WTC11 (cell line): ENCODE measurements around the gene MAGI2. TPM values are rescaled to one million over a fixed set of nuclear protein-coding genes. Genes with fewer than 3 reads are reported as not detected.

Experiments
- ATAC-seq: fragments of 200-7000 bp; cut with Tn5 transposase; 2 replicates; pipeline ENCODE4 v1.10.0; 2021; ENCODE audit warnings: mild to moderate bottlenecking, moderate library complexity
- CTCF ChIA-PET: fragments of 300-600 bp; sonication (Branson Sonifier 250); formaldehyde crosslinking; loops from one replicate; lab custom pipeline; 2021; ENCODE audit warnings: antibody characterized with exemption; lab: Charles Lee
- POLR2A ChIA-PET: fragments of 350-600 bp; sonication (Branson Sonifier 250); formaldehyde crosslinking; loops from one replicate; lab custom pipeline; 2021; ENCODE audit warnings: antibody characterized with exemption; lab: Charles Lee
- DNase-seq: peaks from one replicate; pipeline ENCODE4 v3.0.0; 2021; ENCODE audit warnings: low spot score
- H3K27ac Mint-ChIP-seq: 2 replicates; pipeline ENCODE4 v1.8.0; 2021; ENCODE audit warnings: mixed read lengths
- H3K27me3 Mint-ChIP-seq: 2 replicates; pipeline ENCODE4 v1.8.0; 2021; ENCODE audit warnings: low read depth, mild to moderate bottlenecking, moderate library complexity, mixed read lengths
- H3K36me3 Mint-ChIP-seq: 2 replicates; pipeline ENCODE4 v1.8.0; 2021; ENCODE audit warnings: mixed read lengths
- H3K4me1 Mint-ChIP-seq: 2 replicates; pipeline ENCODE4 v1.8.0; 2022; ENCODE audit warnings: mixed read lengths
- H3K4me3 Mint-ChIP-seq: 2 replicates; pipeline ENCODE4 v1.8.0; 2021; ENCODE audit warnings: mild to moderate bottlenecking, moderate library complexity, mixed read lengths
- H3K9me3 Mint-ChIP-seq: 2 replicates; pipeline ENCODE4 v1.8.0; 2021; ENCODE audit warnings: mixed read lengths
- FOXK1 ChIP-seq: sonication (generic); formaldehyde crosslinking; IDR thresholded peaks from 2 replicates; pipeline ENCODE4 v1.8.0; 2022; ENCODE audit warnings: mild to moderate bottlenecking, moderate library complexity, missing genetic modification reagents
- GRHL2 ChIP-seq: fragments of 250-450 bp; sonication (Bioruptor Pico); IDR thresholded peaks from 2 replicates; pipeline ENCODE4 v1.8.0; 2022; ENCODE audit warnings: mild to moderate bottlenecking, moderate library complexity; ENCODE audit not compliant: insufficient replicate concordance, severe bottlenecking
- MXD4 ChIP-seq: fragments of 250-450 bp; sonication (Bioruptor Pico); IDR thresholded peaks from 2 replicates; pipeline ENCODE4 v1.8.0; 2021; ENCODE audit warnings: mild to moderate bottlenecking, moderate library complexity, borderline replicate concordance
- NFATC4 ChIP-seq: fragments of 250-450 bp; sonication (Bioruptor Pico); IDR thresholded peaks from 2 replicates; pipeline ENCODE4 v1.9.0; 2021; ENCODE audit warnings: mild to moderate bottlenecking
- OVOL2 ChIP-seq: fragments of 250-450 bp; sonication (Bioruptor Pico); IDR thresholded peaks from 2 replicates; pipeline ENCODE4 v1.9.0; 2021; ENCODE audit warnings: mild to moderate bottlenecking, borderline replicate concordance
- PRRX2 ChIP-seq: fragments of 250-450 bp; sonication (Bioruptor Pico); IDR thresholded peaks from 2 replicates; pipeline ENCODE4 v1.8.0; 2021; ENCODE audit warnings: mild to moderate bottlenecking
- RELA ChIP-seq: sonication (generic); formaldehyde crosslinking; IDR thresholded peaks from 2 replicates; pipeline ENCODE4 v1.8.1; 2022; ENCODE audit warnings: missing genetic modification reagents, mild to moderate bottlenecking, borderline replicate concordance
- TCF7 ChIP-seq: sonication (generic); formaldehyde crosslinking; IDR thresholded peaks from 2 replicates; pipeline ENCODE4 v1.8.0; 2022; ENCODE audit warnings: mild to moderate bottlenecking, low read depth, missing genetic modification reagents, moderate library complexity
- TEAD1 ChIP-seq: sonication (generic); formaldehyde crosslinking; IDR thresholded peaks from 2 replicates; pipeline ENCODE4 v1.8.0; 2022; ENCODE audit warnings: mild to moderate bottlenecking, missing genetic modification reagents
- ZNF263 ChIP-seq: sonication (generic); formaldehyde crosslinking; IDR thresholded peaks from 2 replicates; pipeline ENCODE4 v1.8.1; 2022; ENCODE audit warnings: low read depth, mild to moderate bottlenecking, moderate library complexity, missing genetic modification reagents
- total RNA-seq: library from RNA; stranded (reverse); gene quantifications from 3 replicates; pipeline ENCODE4 v1.2.3, GENCODE V29; 2021
- TF ChIP-seq, protein P1 (sequence below): fragments of 250-450 bp; sonication (Bioruptor Pico); IDR thresholded peaks from 2 replicates; pipeline ENCODE4 v1.9.0; 2021; ENCODE audit warnings: mild to moderate bottlenecking
- TF ChIP-seq, protein P2 (sequence below): sonication (generic); formaldehyde crosslinking; IDR thresholded peaks from 2 replicates; pipeline ENCODE4 v1.8.0; 2022; ENCODE audit warnings: missing genetic modification reagents
- TF ChIP-seq, protein P3 (sequence below): sonication (generic); formaldehyde crosslinking; IDR thresholded peaks from 2 replicates; pipeline ENCODE4 v1.8.1; 2022; ENCODE audit warnings: low read depth, mild to moderate bottlenecking, moderate library complexity, missing genetic modification reagents, borderline replicate concordance
- TF ChIP-seq, protein P4 (sequence below): fragments of 250-450 bp; sonication (Bioruptor Pico); IDR thresholded peaks from 2 replicates; pipeline ENCODE4 v1.9.0; 2021; ENCODE audit warnings: moderate library complexity, mild to moderate bottlenecking, inconsistent platforms, borderline replicate concordance
- TF ChIP-seq, protein P5 (sequence below): sonication (generic); formaldehyde crosslinking; IDR thresholded peaks from 2 replicates; pipeline ENCODE4 v1.8.0; 2022; ENCODE audit warnings: mild to moderate bottlenecking, missing genetic modification reagents
- TF ChIP-seq, protein P6 (sequence below): sonication (generic); formaldehyde crosslinking; IDR thresholded peaks from 2 replicates; pipeline ENCODE4 v1.8.1; 2022; ENCODE audit warnings: missing genetic modification reagents, borderline replicate concordance
- TF ChIP-seq, protein P7 (sequence below): fragments of 250-450 bp; sonication (Bioruptor Pico); IDR thresholded peaks from 2 replicates; pipeline ENCODE4 v1.8.0; 2021; ENCODE audit warnings: mild to moderate bottlenecking

The MAGI2 gene
- total RNA-seq, 1 experiment from 2014 or later = 26.6 TPM

DNA sequence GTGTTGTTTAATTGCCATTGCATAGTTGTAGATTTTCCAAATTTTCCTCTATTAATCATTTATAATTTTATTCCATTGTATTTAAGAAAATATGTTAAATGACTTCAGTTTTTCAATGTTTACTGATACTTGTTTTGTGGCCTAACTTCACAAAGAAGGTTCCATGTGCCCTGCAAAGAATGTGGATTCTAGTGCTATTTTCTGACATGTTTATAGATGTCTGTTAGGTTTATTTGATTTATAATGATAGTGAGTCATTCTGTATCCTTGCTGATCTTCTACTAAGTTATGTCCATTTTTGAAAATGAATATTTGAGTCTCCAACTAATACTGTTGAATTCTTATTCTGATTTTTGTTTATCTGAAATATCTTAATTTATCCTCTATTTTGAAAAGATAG lies 369.0 kb downstream of the MAGI2 start:
- ATAC-seq (no peak), DNase-seq (no peak)
- Mint-ChIP-seq H3K9me3 (peaks cover 21% of the 10 kb centered on the region), H3K36me3 (no peaks in the 10 kb centered on the region), H3K4me1 (no peaks in the 10 kb centered on the region), H3K4me3 (no peak overlapping the region), H3K27me3 (no peaks in the 10 kb centered on the region), H3K27ac (no peak overlapping the region)
- no peak for TF ChIP-seq TEAD1 (CRISPR knock-in tag)
- TF ChIP-seq, protein P1, sequence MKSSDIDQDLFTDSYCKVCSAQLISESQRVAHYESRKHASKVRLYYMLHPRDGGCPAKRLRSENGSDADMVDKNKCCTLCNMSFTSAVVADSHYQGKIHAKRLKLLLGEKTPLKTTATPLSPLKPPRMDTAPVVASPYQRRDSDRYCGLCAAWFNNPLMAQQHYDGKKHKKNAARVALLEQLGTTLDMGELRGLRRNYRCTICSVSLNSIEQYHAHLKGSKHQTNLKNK (CRISPR knock-in tag) = no peak
- TF ChIP-seq RELA (CRISPR knock-in tag) = no peak
- no peak for TF ChIP-seq PRRX2
- no peak for TF ChIP-seq MXD4 (CRISPR knock-in tag)
- TF ChIP-seq, protein P2, sequence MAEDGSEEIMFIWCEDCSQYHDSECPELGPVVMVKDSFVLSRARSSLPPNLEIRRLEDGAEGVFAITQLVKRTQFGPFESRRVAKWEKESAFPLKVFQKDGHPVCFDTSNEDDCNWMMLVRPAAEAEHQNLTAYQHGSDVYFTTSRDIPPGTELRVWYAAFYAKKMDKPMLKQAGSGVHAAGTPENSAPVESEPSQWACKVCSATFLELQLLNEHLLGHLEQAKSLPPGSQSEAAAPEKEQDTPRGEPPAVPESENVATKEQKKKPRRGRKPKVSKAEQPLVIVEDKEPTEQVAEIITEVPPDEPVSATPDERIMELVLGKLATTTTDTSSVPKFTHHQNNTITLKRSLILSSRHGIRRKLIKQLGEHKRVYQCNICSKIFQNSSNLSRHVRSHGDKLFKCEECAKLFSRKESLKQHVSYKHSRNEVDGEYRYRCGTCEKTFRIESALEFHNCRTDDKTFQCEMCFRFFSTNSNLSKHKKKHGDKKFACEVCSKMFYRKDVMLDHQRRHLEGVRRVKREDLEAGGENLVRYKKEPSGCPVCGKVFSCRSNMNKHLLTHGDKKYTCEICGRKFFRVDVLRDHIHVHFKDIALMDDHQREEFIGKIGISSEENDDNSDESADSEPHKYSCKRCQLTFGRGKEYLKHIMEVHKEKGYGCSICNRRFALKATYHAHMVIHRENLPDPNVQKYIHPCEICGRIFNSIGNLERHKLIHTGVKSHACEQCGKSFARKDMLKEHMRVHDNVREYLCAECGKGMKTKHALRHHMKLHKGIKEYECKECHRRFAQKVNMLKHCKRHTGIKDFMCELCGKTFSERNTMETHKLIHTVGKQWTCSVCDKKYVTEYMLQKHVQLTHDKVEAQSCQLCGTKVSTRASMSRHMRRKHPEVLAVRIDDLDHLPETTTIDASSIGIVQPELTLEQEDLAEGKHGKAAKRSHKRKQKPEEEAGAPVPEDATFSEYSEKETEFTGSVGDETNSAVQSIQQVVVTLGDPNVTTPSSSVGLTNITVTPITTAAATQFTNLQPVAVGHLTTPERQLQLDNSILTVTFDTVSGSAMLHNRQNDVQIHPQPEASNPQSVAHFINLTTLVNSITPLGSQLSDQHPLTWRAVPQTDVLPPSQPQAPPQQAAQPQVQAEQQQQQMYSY (CRISPR knock-in tag) = no peak
- no peak for TF ChIP-seq TCF7 (CRISPR knock-in tag)
- TF ChIP-seq FOXK1 (CRISPR knock-in tag) = no peak
- TF ChIP-seq NFATC4 (CRISPR knock-in tag) = no peak
- TF ChIP-seq, protein P3, sequence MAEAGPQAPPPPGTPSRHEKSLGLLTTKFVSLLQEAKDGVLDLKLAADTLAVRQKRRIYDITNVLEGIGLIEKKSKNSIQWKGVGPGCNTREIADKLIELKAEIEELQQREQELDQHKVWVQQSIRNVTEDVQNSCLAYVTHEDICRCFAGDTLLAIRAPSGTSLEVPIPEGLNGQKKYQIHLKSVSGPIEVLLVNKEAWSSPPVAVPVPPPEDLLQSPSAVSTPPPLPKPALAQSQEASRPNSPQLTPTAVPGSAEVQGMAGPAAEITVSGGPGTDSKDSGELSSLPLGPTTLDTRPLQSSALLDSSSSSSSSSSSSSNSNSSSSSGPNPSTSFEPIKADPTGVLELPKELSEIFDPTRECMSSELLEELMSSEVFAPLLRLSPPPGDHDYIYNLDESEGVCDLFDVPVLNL (CRISPR knock-in tag) = no peak
- TF ChIP-seq GRHL2 = no peak
- TF ChIP-seq ZNF263 (CRISPR knock-in tag) = no peak
- TF ChIP-seq, protein P4, sequence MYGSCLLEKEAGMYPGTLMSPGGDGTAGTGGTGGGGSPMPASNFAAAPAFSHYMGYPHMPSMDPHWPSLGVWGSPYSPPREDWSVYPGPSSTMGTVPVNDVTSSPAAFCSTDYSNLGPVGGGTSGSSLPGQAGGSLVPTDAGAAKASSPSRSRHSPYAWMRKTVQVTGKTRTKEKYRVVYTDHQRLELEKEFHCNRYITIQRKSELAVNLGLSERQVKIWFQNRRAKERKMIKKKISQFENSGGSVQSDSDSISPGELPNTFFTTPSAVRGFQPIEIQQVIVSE = no peak
- TF ChIP-seq OVOL2 (CRISPR knock-in tag) = no peak
- TF ChIP-seq, protein P5, sequence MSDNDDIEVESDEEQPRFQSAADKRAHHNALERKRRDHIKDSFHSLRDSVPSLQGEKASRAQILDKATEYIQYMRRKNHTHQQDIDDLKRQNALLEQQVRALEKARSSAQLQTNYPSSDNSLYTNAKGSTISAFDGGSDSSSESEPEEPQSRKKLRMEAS (CRISPR knock-in tag) = no peak
- TF ChIP-seq, protein P6, sequence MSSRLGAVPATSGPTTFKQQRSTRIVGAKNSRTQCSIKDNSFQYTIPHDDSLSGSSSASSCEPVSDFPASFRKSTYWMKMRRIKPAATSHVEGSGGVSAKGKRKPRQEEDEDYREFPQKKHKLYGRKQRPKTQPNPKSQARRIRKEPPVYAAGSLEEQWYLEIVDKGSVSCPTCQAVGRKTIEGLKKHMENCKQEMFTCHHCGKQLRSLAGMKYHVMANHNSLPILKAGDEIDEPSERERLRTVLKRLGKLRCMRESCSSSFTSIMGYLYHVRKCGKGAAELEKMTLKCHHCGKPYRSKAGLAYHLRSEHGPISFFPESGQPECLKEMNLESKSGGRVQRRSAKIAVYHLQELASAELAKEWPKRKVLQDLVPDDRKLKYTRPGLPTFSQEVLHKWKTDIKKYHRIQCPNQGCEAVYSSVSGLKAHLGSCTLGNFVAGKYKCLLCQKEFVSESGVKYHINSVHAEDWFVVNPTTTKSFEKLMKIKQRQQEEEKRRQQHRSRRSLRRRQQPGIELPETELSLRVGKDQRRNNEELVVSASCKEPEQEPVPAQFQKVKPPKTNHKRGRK = no peak
- TF ChIP-seq, protein P7, sequence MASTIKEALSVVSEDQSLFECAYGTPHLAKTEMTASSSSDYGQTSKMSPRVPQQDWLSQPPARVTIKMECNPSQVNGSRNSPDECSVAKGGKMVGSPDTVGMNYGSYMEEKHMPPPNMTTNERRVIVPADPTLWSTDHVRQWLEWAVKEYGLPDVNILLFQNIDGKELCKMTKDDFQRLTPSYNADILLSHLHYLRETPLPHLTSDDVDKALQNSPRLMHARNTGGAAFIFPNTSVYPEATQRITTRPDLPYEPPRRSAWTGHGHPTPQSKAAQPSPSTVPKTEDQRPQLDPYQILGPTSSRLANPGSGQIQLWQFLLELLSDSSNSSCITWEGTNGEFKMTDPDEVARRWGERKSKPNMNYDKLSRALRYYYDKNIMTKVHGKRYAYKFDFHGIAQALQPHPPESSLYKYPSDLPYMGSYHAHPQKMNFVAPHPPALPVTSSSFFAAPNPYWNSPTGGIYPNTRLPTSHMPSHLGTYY (CRISPR knock-in tag) = no peak
- ChIA-PET CTCF (no interaction called here), POLR2A (no interaction called here)
